IMR-90 (cell line): ENCODE data around the gene P2RX7. TPM values are rescaled to one million over a fixed set of nuclear protein-coding genes. Genes with fewer than 3 reads are reported as not detected.
A peak's percentile ranks its signal among the peaks of the same experiment; 100 is the strongest.

Source experiments
- ATAC-seq: fragments of 200-7000 bp; cut with Tn5 transposase; 2 replicates; pipeline ENCODE4 v1.9.1; 2020; ENCODE audit warnings: low read depth, mild to moderate bottlenecking, moderate library complexity
- BruUV-seq: library from RNA; stranded (reverse); fragments of 400-500 nt; replicated peaks from 2 replicates; lab custom pipeline; 2021; lab: Mats Ljungman, UMichigan
- CTCF ChIA-PET: fragments of 300-600 bp; formaldehyde crosslinking; extraction: SDS; loops from one replicate; lab custom pipeline; 2021; ENCODE audit warnings: antibody characterized with exemption; lab: Yijun Ruan, JAX
- POLR2A ChIA-PET: fragments of 300-600 bp; sonication (Branson Sonifier 250); formaldehyde crosslinking; loops from one replicate; lab custom pipeline; 2022; ENCODE audit warnings: antibody characterized with exemption; ENCODE audit not compliant: unreplicated experiment; lab: Charles Lee
- DNase-seq: peaks from one replicate; pipeline ENCODE4 v3.0.0; 2013
- H2AFZ ChIP-seq: replicated peaks from 2 replicates; pipeline ENCODE3; 2013; ENCODE audit warnings: low read length, mild to moderate bottlenecking; ENCODE audit not compliant: poor library complexity
- H2AK5ac ChIP-seq: 2 replicates; pipeline ENCODE4 v1.6.1; 2013; ENCODE audit warnings: low read depth, low read length, inconsistent platforms
- H2AK9ac ChIP-seq: replicated peaks from 2 replicates; pipeline ENCODE3; 2013; ENCODE audit warnings: mild to moderate bottlenecking, low read depth, low read length, moderate library complexity; ENCODE audit not compliant: poor library complexity
- H2BK120ac ChIP-seq: 2 replicates; pipeline ENCODE4 v1.6.1; 2013; ENCODE audit warnings: low read depth, low read length, inconsistent platforms
- H2BK15ac ChIP-seq: 3 replicates; pipeline ENCODE4 v1.6.1; 2013; ENCODE audit warnings: low read depth, low read length, inconsistent platforms
- H2BK20ac ChIP-seq: 2 replicates; pipeline ENCODE4 v1.6.1; 2013; ENCODE audit warnings: low read depth, mild to moderate bottlenecking, inconsistent platforms, low read length, moderate library complexity
- H2BK5ac ChIP-seq: 2 replicates; pipeline ENCODE4 v1.6.1; 2013; ENCODE audit warnings: mild to moderate bottlenecking, low read depth, low read length, inconsistent platforms; ENCODE audit not compliant: poor library complexity, severe bottlenecking
- H3K14ac ChIP-seq: replicated peaks from 2 replicates; pipeline ENCODE4 v1.6.1; 2013; ENCODE audit warnings: low read depth, low read length, inconsistent platforms
- H3K18ac ChIP-seq: 2 replicates; pipeline ENCODE4 v1.6.1; 2013; ENCODE audit warnings: low read depth, low read length, control low read depth
- H3K23ac ChIP-seq: 2 replicates; pipeline ENCODE4 v1.6.1; 2013; ENCODE audit warnings: low read depth, low read length, inconsistent platforms
- H3K27ac ChIP-seq: 2 replicates; pipeline ENCODE4 v1.5.1; 2013; ENCODE audit warnings: mild to moderate bottlenecking, control low read depth, low read length; ENCODE audit not compliant: insufficient read depth
- H3K27me3 ChIP-seq: 2 replicates; pipeline ENCODE4 v1.6.1; 2013; ENCODE audit warnings: low read length; ENCODE audit not compliant: control insufficient read depth, insufficient read depth
- H3K36me3 ChIP-seq: 2 replicates; pipeline ENCODE4 v1.6.1; 2013; ENCODE audit warnings: low read length, mixed read lengths; ENCODE audit not compliant: control insufficient read depth, insufficient read depth
- H3K4ac ChIP-seq: 2 replicates; pipeline ENCODE4 v1.6.1; 2013; ENCODE audit warnings: low read depth, low read length, inconsistent platforms
- H3K4me1 ChIP-seq: 2 replicates; pipeline ENCODE4 v1.6.1; 2013; ENCODE audit warnings: low read length, mixed read lengths; ENCODE audit not compliant: control insufficient read depth, insufficient read depth
- H3K4me2 ChIP-seq: 2 replicates; pipeline ENCODE4 v1.6.1; 2013; ENCODE audit warnings: low read depth, mild to moderate bottlenecking, control low read depth, low read length, moderate library complexity
- H3K4me3 ChIP-seq: 2 replicates; pipeline ENCODE4 v1.5.1; 2013; ENCODE audit warnings: low read depth, mild to moderate bottlenecking, control low read depth, low read length, moderate library complexity; ENCODE audit not compliant: insufficient read depth
- H3K56ac ChIP-seq: 2 replicates; pipeline ENCODE4 v1.6.1; 2013; ENCODE audit warnings: low read length, inconsistent platforms; ENCODE audit not compliant: insufficient read depth; ENCODE audit errors: extremely low read depth
- H3K79me1 ChIP-seq, 2 experiments: 2 replicates each; pipeline ENCODE4 v1.6.1; 2013; ENCODE audit warnings: low read length in 2 of 2, inconsistent platforms in 1 of 2, low read depth in 1 of 2
- H3K9ac ChIP-seq: 2 replicates; pipeline ENCODE4 v1.6.1; 2013; ENCODE audit warnings: low read depth, low read length, control low read depth
- H3K9me1 ChIP-seq: 2 replicates; pipeline ENCODE4 v1.6.1; 2013; ENCODE audit warnings: low read length, inconsistent platforms; ENCODE audit not compliant: insufficient read depth
- H3K9me3 ChIP-seq: 2 replicates; pipeline ENCODE4 v1.6.1; 2013; ENCODE audit warnings: low read length; ENCODE audit not compliant: control insufficient read depth, insufficient read depth
- H4K20me1 ChIP-seq: 2 replicates; pipeline ENCODE4 v1.6.1; 2013; ENCODE audit warnings: low read length, inconsistent platforms; ENCODE audit not compliant: insufficient read depth
- H4K5ac ChIP-seq: 2 replicates; pipeline ENCODE4 v1.6.1; 2013; ENCODE audit warnings: mild to moderate bottlenecking, low read depth, low read length, control low read depth
- H4K8ac ChIP-seq, 2 experiments: 2 replicates each; pipeline ENCODE4 v1.6.1; 2013; ENCODE audit warnings: low read depth in 2 of 2, low read length in 2 of 2, control low read depth in 1 of 2, inconsistent platforms in 1 of 2
- H4K91ac ChIP-seq: 2 replicates; pipeline ENCODE4 v1.6.1; 2013; ENCODE audit warnings: low read depth, low read length, inconsistent platforms; ENCODE audit not compliant: insufficient read depth
- NFE2L2 ChIP-seq: fragments of 150-350 bp; IDR thresholded peaks from 2 replicates; pipeline ENCODE4 v1.6.1; 2016; ENCODE audit warnings: low read depth, mild to moderate bottlenecking, low read length
- WGBS, 2 experiments: methylation state at CpG; one replicate each; pipeline versions ENCODE4 v1.1.5 to v1.1.7; 2013; ENCODE audit warnings: missing lambda C conversion rate in 2 of 2; ENCODE audit not compliant: insufficient read length in 1 of 2; ENCODE audit errors: extremely low coverage in 2 of 2; 5-methylcytosine and 5-hydroxymethylcytosine counted together
- dilution Hi-C: fragments of 300-500 bp; cut with HindIII; formaldehyde crosslinking; loops from one replicate; pipeline ENCODE4 v1.14.3; 2018; ENCODE audit warnings: low sequenced_read_pairs; ENCODE audit not compliant: unreplicated experiment
- in situ Hi-C: fragments of 300-500 bp; cut with MboI; formaldehyde crosslinking; loops from 3 replicates; pipeline ENCODE4 v1.14.3; 2019; ENCODE audit warnings: low sequenced_read_pairs, inconsistent platforms, mixed read lengths
- intact Hi-C: fragments of 100-400 bp; cut with micrococcal nuclease; formaldehyde crosslinking; loops from 2 replicates; pipeline ENCODE4 v1.10.0; 2022
- polyA plus RNA-seq, 3 experiments: library from polyadenylated mRNA; depleted of rRNA; stranded (reverse); fragments of >200 nt; gene quantifications; 2 replicates each; pipeline ENCODE4 v1.2.3, GENCODE V29; 2012; ENCODE audit warnings: low replicate concordance in 1 of 3
- total RNA-seq: library from RNA; depleted of rRNA; stranded (reverse); fragments of >200 nt; gene quantifications from 2 replicates; pipeline ENCODE4 v1.2.3, GENCODE V29; 2012

Gene P2RX7
- total and polyA plus RNA-seq, 2 of the 4 experiments (the other 2 are of a cell fraction), result 0.07 to 0.18 TPM

DNA sequence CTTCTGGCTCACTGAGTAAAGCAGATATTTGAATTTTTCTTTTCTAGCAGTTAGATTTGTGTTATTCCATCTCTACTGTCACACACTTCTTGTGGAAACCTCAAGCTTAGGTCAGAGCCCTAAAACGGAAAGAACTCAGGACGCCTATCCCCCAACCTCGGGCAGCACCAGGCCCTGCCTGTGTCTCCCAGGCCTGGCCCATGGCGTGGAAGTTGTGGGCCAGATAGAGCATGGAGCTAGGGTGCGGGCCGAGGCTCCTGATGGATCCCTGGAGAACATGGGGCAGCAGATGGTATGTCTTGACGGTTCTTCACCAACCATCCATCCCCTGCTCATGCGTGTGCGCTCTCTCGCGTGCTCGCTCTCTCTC, 97.8 kb downstream of the P2RX7 start:
- H2AFZ ChIP-seq, result peak overlapping the region; percentile 26
- H4K20me1 ChIP-seq, result no peaks in the 10 kb centered on the region
- no peaks in the 10 kb centered on the region for H3K4me1 ChIP-seq
- H3K14ac ChIP-seq, result no peak overlapping the region
- no peaks in the 10 kb centered on the region for H3K79me1 ChIP-seq
- H2AK9ac ChIP-seq, result no peak overlapping the region
- no peaks in the 10 kb centered on the region for H3K27me3 ChIP-seq
- CTCF ChIA-PET, result interaction anchor here (0.5 to 2.1 kb wide), 4 partner anchors 8 to 101 kb away, joined by 4 to 6 read pairs (median 5); no protein-coding TSS in a partner anchor
- in situ Hi-C loops, result no loop called here
- no peak overlapping the region for H3K4ac ChIP-seq
- no peak overlapping the region for H3K56ac ChIP-seq
- dilution Hi-C loops, result no loop called here
- no CpG with 5 or more reads among the region's 12 CpGs for WGBS, 2 experiments
- DNase-seq, result no peak
- POLR2A ChIA-PET, result no interaction called here
- H3K4me3 ChIP-seq, result no peak overlapping the region
- H3K18ac ChIP-seq, result no peak overlapping the region
- H4K8ac ChIP-seq, result no peak overlapping the region
- no peak for ATAC-seq
- H2AK5ac ChIP-seq, result no peak overlapping the region
- H3K9me3 ChIP-seq, result no peaks in the 10 kb centered on the region
- H3K27ac ChIP-seq, result no peak overlapping the region
- H3K9me1 ChIP-seq, result no peaks in the 10 kb centered on the region
- intact Hi-C loops, result loop anchor here (1.0 to 2.0 kb wide), 3 partner anchors 120 to 225 kb away; no protein-coding TSS in a partner anchor
- BruUV-seq, result no TSS peak
- H4K91ac ChIP-seq, result no peak overlapping the region
- H2BK5ac ChIP-seq, result no peak overlapping the region
- no peak overlapping the region for H2BK15ac ChIP-seq
- peaks cover 4% of the 10 kb centered on the region; the same call in 1 of the 2 replicates for H3K36me3 ChIP-seq
- no peak overlapping the region for H2BK20ac ChIP-seq
- H3K23ac ChIP-seq, result no peak overlapping the region
- TF ChIP-seq NFE2L2, result no peak
- no peak overlapping the region for H4K5ac ChIP-seq
- no peak overlapping the region for H2BK120ac ChIP-seq
- no peak overlapping the region for H3K9ac ChIP-seq
- no peak overlapping the region for H3K4me2 ChIP-seq
